Neural progenitor cell (in vitro differentiated cells): Measurements from ENCODE around the gene SDK2. TPM values are rescaled to one million over a fixed set of nuclear protein-coding genes. Genes with fewer than 3 reads are reported as not detected.
"Not testable (repeated sequence)": the region's sequence is repeated elsewhere in the genome, so short reads cannot be mapped to it uniquely, and the experiment has no call there.

Source experiments
- DNase-seq: peaks from one replicate; pipeline ENCODE4 v3.0.0-alpha.2; 2016; ENCODE audit warnings: low spot score
- H2AFZ ChIP-seq: fragments of 200-600 bp; sonication (generic); replicated peaks from 2 replicates; pipeline ENCODE4 v1.6.1; 2016; ENCODE audit warnings: antibody characterized with exemption
- H3F3A ChIP-seq: fragments of 200-600 bp; sonication (generic); 2 replicates; pipeline ENCODE4 v1.6.1; 2016; ENCODE audit warnings: antibody characterized with exemption, low read depth
- H3K27ac ChIP-seq: fragments of 200-600 bp; sonication (generic); 2 replicates; pipeline ENCODE4 v1.5.1; 2016; ENCODE audit warnings: mild to moderate bottlenecking
- H3K27me3 ChIP-seq: fragments of 200-600 bp; sonication (generic); 2 replicates; pipeline ENCODE4 v1.6.1; 2016; ENCODE audit warnings: mild to moderate bottlenecking, moderate library complexity
- H3K36me3 ChIP-seq: fragments of 200-600 bp; sonication (generic); 2 replicates; pipeline ENCODE4 v1.5.1; 2016
- H3K4me1 ChIP-seq: fragments of 200-600 bp; sonication (generic); 2 replicates; pipeline ENCODE4 v1.6.1; 2016; ENCODE audit warnings: mixed run types
- H3K4me2 ChIP-seq: fragments of 200-600 bp; sonication (generic); 2 replicates; pipeline ENCODE4 v1.6.1; 2016
- H3K4me3 ChIP-seq: fragments of 200-600 bp; sonication (generic); 2 replicates; pipeline ENCODE4 v1.5.1; 2016
- H3K79me2 ChIP-seq: fragments of 200-600 bp; sonication (generic); 2 replicates; pipeline ENCODE4 v1.6.1; 2016; ENCODE audit warnings: low read depth
- H3K9ac ChIP-seq: fragments of 200-600 bp; sonication (generic); 2 replicates; pipeline ENCODE4 v1.6.1; 2016
- H3K9me3 ChIP-seq: fragments of 200-600 bp; sonication (generic); 2 replicates; pipeline ENCODE4 v1.5.1; 2016; ENCODE audit warnings: low read depth
- H4K20me1 ChIP-seq: fragments of 200-600 bp; sonication (generic); 2 replicates; pipeline ENCODE4 v1.6.1; 2016; ENCODE audit warnings: low read depth
- H3K27ac Mint-ChIP-seq: 3 replicates; pipeline ENCODE4 v1.8.0; 2021; ENCODE audit warnings: mixed read lengths
- H3K27me3 Mint-ChIP-seq: 2 replicates; pipeline ENCODE4 v1.8.0; 2022; ENCODE audit warnings: low read depth, mild to moderate bottlenecking, inconsistent platforms, moderate library complexity, mixed read lengths; ENCODE audit not compliant: insufficient read depth
- H3K36me3 Mint-ChIP-seq: 3 replicates; pipeline ENCODE4 v1.8.0; 2021; ENCODE audit warnings: mixed read lengths
- H3K4me1 Mint-ChIP-seq: 3 replicates; pipeline ENCODE4 v1.8.0; 2021; ENCODE audit warnings: mixed read lengths
- H3K4me3 Mint-ChIP-seq: 3 replicates; pipeline ENCODE4 v1.8.0; 2021; ENCODE audit warnings: mild to moderate bottlenecking, moderate library complexity, mixed read lengths
- H3K9me3 Mint-ChIP-seq: 3 replicates; pipeline ENCODE4 v1.8.0; 2020; ENCODE audit warnings: mixed read lengths
- CTCF ChIP-seq: fragments of 200-600 bp; sonication (generic); IDR thresholded peaks from 2 replicates; pipeline ENCODE4 v1.5.1; 2017; ENCODE audit warnings: antibody characterized with exemption, mild to moderate bottlenecking
- EZH2 ChIP-seq: fragments of 200-600 bp; sonication (generic); IDR thresholded peaks from 2 replicates; pipeline ENCODE4 v1.6.1; 2017; ENCODE audit warnings: antibody characterized with exemption, mild to moderate bottlenecking, moderate library complexity
- EZH2phosphoT487 ChIP-seq: fragments of 200-600 bp; sonication (generic); IDR thresholded peaks from 2 replicates; pipeline ENCODE4 v1.6.1; 2017; ENCODE audit warnings: antibody characterized with exemption
- total RNA-seq: library from RNA; depleted of rRNA; stranded (reverse); fragments of >200 nt; gene quantifications from 2 replicates; pipeline ENCODE4 v1.2.3, GENCODE V29; 2015; ENCODE audit warnings: low replicate concordance

Gene SDK2
- total RNA-seq, 1 donor from 2014 or later, result 15.3 TPM

DNA sequence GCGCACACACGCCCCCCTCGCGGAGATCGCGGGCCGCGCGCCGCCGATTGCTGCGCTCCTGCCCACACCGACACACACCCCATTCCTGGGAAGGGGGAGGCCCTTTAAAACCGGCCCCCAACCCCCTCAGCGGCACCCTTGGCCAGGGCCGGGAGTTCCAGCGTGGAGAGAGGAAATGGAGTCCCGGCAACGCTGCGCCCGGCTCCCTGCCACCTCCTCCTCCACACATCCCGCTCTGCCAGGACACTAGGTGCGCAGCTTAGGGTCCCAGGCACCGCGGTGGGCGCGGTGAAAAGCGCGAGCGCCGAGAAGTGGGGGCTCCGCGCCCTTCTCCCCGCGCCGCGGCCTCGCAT is 332.8 kb downstream of the SDK2 start:
- peak overlapping the region; percentile 98 for H3K4me3 Mint-ChIP-seq
- H2AFZ ChIP-seq, result no peak overlapping the region
- no peak for DNase-seq
- peaks cover 8% of the 10 kb centered on the region for H3K27me3 Mint-ChIP-seq
- no peak for TF ChIP-seq EZH2phosphoT487
- no peak for TF ChIP-seq EZH2
- no peak for TF ChIP-seq CTCF
- H3K4me1 ChIP-seq, result peaks cover 27% of the 10 kb centered on the region
- no peaks in the 10 kb centered on the region for H3K9me3 ChIP-seq
- peak overlapping the region; percentile 38 for H3K9ac ChIP-seq
- H4K20me1 ChIP-seq, result peaks cover 30% of the 10 kb centered on the region
- H3K27ac Mint-ChIP-seq, result peak overlapping the region; percentile 90
- no peaks in the 10 kb centered on the region for H3K36me3 ChIP-seq
- peak overlapping the region; percentile 100 for H3K4me2 ChIP-seq
- peaks cover 2% of the 10 kb centered on the region for H3K36me3 Mint-ChIP-seq
- H3K9me3 Mint-ChIP-seq, result no peaks in the 10 kb centered on the region
- H3K79me2 ChIP-seq, result peaks cover 35% of the 10 kb centered on the region
- peaks cover 29% of the 10 kb centered on the region for H3K4me1 Mint-ChIP-seq
- peaks cover 37% of the 10 kb centered on the region for H3F3A ChIP-seq
- peaks cover 14% of the 10 kb centered on the region for H3K27me3 ChIP-seq
- no peak overlapping the region for H3K27ac ChIP-seq
- H3K4me3 ChIP-seq, result peak overlapping the region; percentile 77

DNA sequence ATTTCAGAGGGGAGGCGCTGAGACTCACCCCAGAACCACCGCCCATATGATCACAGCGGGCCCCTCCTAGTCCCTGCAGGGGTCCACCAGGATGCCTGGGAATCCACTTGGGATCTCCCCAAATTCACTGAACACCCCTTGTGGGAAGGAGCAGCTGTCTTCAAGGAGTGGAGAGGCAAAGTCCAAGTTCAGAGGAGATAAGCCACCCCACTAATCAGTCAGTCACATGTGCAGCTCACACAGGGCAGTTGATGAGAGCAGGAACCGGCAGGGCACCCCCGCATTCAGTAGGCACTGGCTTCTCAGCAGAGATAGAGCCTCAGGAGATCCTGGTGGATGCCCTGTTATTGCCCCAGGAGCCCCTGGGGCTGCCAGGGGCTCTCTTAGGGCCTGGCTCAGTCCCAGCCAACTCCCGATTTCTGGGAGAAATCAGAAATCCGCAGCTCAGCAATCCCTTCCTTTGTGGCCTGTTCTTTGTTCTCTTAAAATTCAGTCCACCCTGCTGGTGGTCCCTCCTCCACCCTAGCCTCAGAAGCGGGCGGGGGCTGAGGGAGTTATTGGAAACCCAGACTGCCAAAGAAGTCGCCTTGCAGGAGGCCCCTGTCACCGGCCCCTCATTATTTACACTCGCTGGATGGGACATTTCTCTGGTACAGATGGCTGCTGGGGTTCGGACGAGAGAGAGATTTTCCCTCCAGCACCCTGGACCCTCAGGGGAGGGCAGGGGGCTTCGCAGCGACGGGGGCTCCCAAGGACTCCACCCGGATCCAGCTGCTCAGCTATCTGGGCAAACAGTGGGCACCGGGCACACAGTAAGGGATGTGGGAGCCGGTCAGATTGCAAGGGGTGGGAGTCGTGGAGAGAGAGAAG is 334.3 kb downstream of the SDK2 start:
- no peaks in the 10 kb centered on the region for H3K36me3 ChIP-seq
- H3K9ac ChIP-seq, result peak overlapping the region; percentile 68
- peaks cover 34% of the 10 kb centered on the region for H3F3A ChIP-seq
- no peaks in the 10 kb centered on the region for H3K9me3 ChIP-seq
- peak; percentile 84 for DNase-seq
- peaks cover 14% of the 10 kb centered on the region for H3K27me3 ChIP-seq
- peak overlapping the region; percentile 77 for H3K4me3 ChIP-seq
- peak overlapping the region; percentile 98 for H3K4me3 Mint-ChIP-seq
- H3K27ac ChIP-seq, result peak overlapping the region; percentile 95
- peaks cover 36% of the 10 kb centered on the region for H3K4me1 Mint-ChIP-seq
- peaks cover 45% of the 10 kb centered on the region for H4K20me1 ChIP-seq
- H3K27ac Mint-ChIP-seq, result peak overlapping the region; percentile 97
- H3K79me2 ChIP-seq, result peaks cover 49% of the 10 kb centered on the region
- H3K36me3 Mint-ChIP-seq, result peaks cover 2% of the 10 kb centered on the region
- TF ChIP-seq EZH2 (no peak), CTCF (no peak), EZH2phosphoT487 (no peak)
- H3K4me2 ChIP-seq, result peak overlapping the region; percentile 100
- H3K4me1 ChIP-seq, result peaks cover 41% of the 10 kb centered on the region
- peaks cover 5% of the 10 kb centered on the region for H3K27me3 Mint-ChIP-seq
- no peaks in the 10 kb centered on the region for H3K9me3 Mint-ChIP-seq
- H2AFZ ChIP-seq, result peak overlapping the region; percentile 4

- not testable (repeated sequence) for H3K4me3 Mint-ChIP-seq, H3K9me3 ChIP-seq, H3K27ac Mint-ChIP-seq, H3K36me3 Mint-ChIP-seq, H2AFZ ChIP-seq, H3K27ac ChIP-seq, H3K36me3 ChIP-seq, H3K9ac ChIP-seq, H3K9me3 Mint-ChIP-seq, H3K27me3 Mint-ChIP-seq, DNase-seq, H3K4me3 ChIP-seq
- Histone ChIP-seq H3F3A (peaks cover 33% of the 10 kb centered on the region), H4K20me1 (peaks cover 48% of the 10 kb centered on the region), H3K4me1 (peaks cover 45% of the 10 kb centered on the region), H3K79me2 (peaks cover 59% of the 10 kb centered on the region), H3K27me3 (peaks cover 14% of the 10 kb centered on the region), H3K4me2 (peak overlapping the region; percentile 100)
- peaks cover 42% of the 10 kb centered on the region for H3K4me1 Mint-ChIP-seq
These were observed 335.3 kb downstream of the SDK2 start for GRCh38 chr17:73308959-73309358.
